ENCODE results near the gene RAB3GAP1.
"Not testable (repeated sequence)": the region's sequence is repeated elsewhere in the genome, so short reads cannot be mapped to it uniquely, and the experiment has no call there.

Gene RAB3GAP1

GRCh38 chr2:135121016-135121657, 69.0 kb downstream of the RAB3GAP1 start:
- in situ Hi-C loops (cut with HindIII; ENCODE audit: low sequenced_read_pairs) = no loop called here
- DNase-seq (ENCODE audit: low read depth) = no peak
- TF ChIP-seq CTCF (IDR thresholded peaks at IDR 0.05; ENCODE audit: low read depth, low read length, missing control alignments) = no peak
- no peak overlapping the region for H3K4me3 ChIP-seq (ENCODE audit: low read depth, low read length)

- H3K4me3 ChIP-seq (ENCODE audit: low read depth, low read length); in situ Hi-C loops (cut with HindIII; ENCODE audit: low sequenced_read_pairs); DNase-seq (ENCODE audit: low read depth): not testable (repeated sequence)
These were observed 69.6 kb downstream of the RAB3GAP1 start for GRCh38 chr2:135121658-135122039.

- TF ChIP-seq CTCF (IDR thresholded peaks at IDR 0.05; ENCODE audit: low read depth, low read length, missing control alignments) = no peak
- in situ Hi-C loops (cut with HindIII; ENCODE audit: low sequenced_read_pairs) = no loop called here
- H3K4me3 ChIP-seq (ENCODE audit: low read depth, low read length) = no peak overlapping the region
- no peak for DNase-seq (ENCODE audit: low read depth)
These were observed 73.1 kb downstream of the RAB3GAP1 start for GRCh38 chr2:135124924-135125886.

GRCh38 chr2:135125940-135126339, 73.8 kb downstream of the RAB3GAP1 start:
- no peak for TF ChIP-seq CTCF (IDR thresholded peaks at IDR 0.05; ENCODE audit: low read depth, low read length, missing control alignments)
- in situ Hi-C loops (cut with HindIII; ENCODE audit: low sequenced_read_pairs) = no loop called here
- DNase-seq (ENCODE audit: low read depth) = no peak

GRCh38 chr2:135130751-135131150, 78.7 kb downstream of the RAB3GAP1 start:
- H3K4me3 ChIP-seq (ENCODE audit: low read depth, low read length) = no peak overlapping the region
- DNase-seq (ENCODE audit: low read depth) = no peak
- no peak for TF ChIP-seq CTCF (IDR thresholded peaks at IDR 0.05; ENCODE audit: low read depth, low read length, missing control alignments)
- in situ Hi-C loops (cut with HindIII; ENCODE audit: low sequenced_read_pairs) = no loop called here

More at GRCh38 chr2:135125940-135126339, 73.8 kb downstream of the RAB3GAP1 start:
- H3K4me3 ChIP-seq (ENCODE audit: low read depth, low read length) = no peak overlapping the region

- H3K4me3 ChIP-seq (ENCODE audit: low read depth, low read length) = no peak overlapping the region
- TF ChIP-seq CTCF (IDR thresholded peaks at IDR 0.05; ENCODE audit: low read depth, low read length, missing control alignments) = no peak
- no peak for DNase-seq (ENCODE audit: low read depth)
- in situ Hi-C loops (cut with HindIII; ENCODE audit: low sequenced_read_pairs) = no loop called here
These were observed 80.2 kb downstream of the RAB3GAP1 start for GRCh38 chr2:135132314-135132713.

- H3K4me3 ChIP-seq (ENCODE audit: low read depth, low read length) = no peak overlapping the region
- TF ChIP-seq CTCF (IDR thresholded peaks at IDR 0.05; ENCODE audit: low read depth, low read length, missing control alignments) = no peak
- in situ Hi-C loops (cut with HindIII; ENCODE audit: low sequenced_read_pairs) = no loop called here
- DNase-seq (ENCODE audit: low read depth) = no peak
These were observed 88.5 kb downstream of the RAB3GAP1 start for GRCh38 chr2:135140606-135141005.
